Heart left ventricle (tissue), 16 donors: ENCODE measurements around the gene TLCD3A. TPM values are rescaled to one million over a fixed set of nuclear protein-coding genes. Genes with fewer than 3 reads are reported as not detected.

Source experiments
- ATAC-seq, 4 donors: fragments of 200-7000 bp; cut with Tn5 transposase; one replicate each; pipeline ENCODE4 v1.9.1; 2020 to 2022; ENCODE audit warnings: moderate library complexity in 4 of 4, mild to moderate bottlenecking in 3 of 4, moderate number of reproducible peaks in 1 of 4
- DNase-seq, 5 donors: peaks; one replicate each; pipeline ENCODE4 v3.0.0-alpha.2; 2020
- H3K27ac ChIP-seq, 12 donors: fragments of 200-600 bp; sonication (generic) in 4 of 12; one replicate each; pipeline versions ENCODE4 v1.5.0 to v1.8.0; 2016 to 2022; ENCODE audit warnings: mild to moderate bottlenecking in 2 of 12
- H3K27me3 ChIP-seq, 9 donors: fragments of 200-600 bp; sonication (generic) in 2 of 9; one replicate each; pipeline versions ENCODE4 v1.5.1 to v1.8.0; 2016 to 2022; ENCODE audit warnings: mild to moderate bottlenecking in 3 of 9
- H3K36me3 ChIP-seq, 9 donors: fragments of 200-600 bp; sonication (generic) in 2 of 9; one replicate each; pipeline versions ENCODE4 v1.5.0 to v1.8.0; 2018 to 2022; ENCODE audit warnings: mild to moderate bottlenecking in 2 of 9
- H3K4me1 ChIP-seq, 12 donors: fragments of 200-600 bp; sonication (generic) in 4 of 12; one replicate each; pipeline versions ENCODE4 v1.5.0 to v1.8.0; 2016 to 2022; ENCODE audit warnings: mild to moderate bottlenecking in 3 of 12
- H3K4me3 ChIP-seq, 12 donors: fragments of 200-600 bp; sonication (generic) in 4 of 12; one replicate each; pipeline versions ENCODE4 v1.5.0 to v1.8.0; 2017 to 2022; ENCODE audit warnings: mild to moderate bottlenecking in 9 of 12, moderate library complexity in 4 of 12
- H3K9me3 ChIP-seq, 12 donors: fragments of 200-600 bp; sonication (generic) in 4 of 12; one replicate each; pipeline versions ENCODE4 v1.5.0 to v1.8.0; 2016 to 2022; ENCODE audit warnings: mild to moderate bottlenecking in 1 of 12
- POLR2A ChIP-seq, 2 donors: fragments of 450-650 bp; IDR thresholded peaks; one replicate each; pipeline ENCODE4 v1.6.1; 2017; ENCODE audit warnings: antibody characterized with exemption in 2 of 2, mild to moderate bottlenecking in 2 of 2, moderate library complexity in 2 of 2
- WGBS, 4 donors: extraction: QIAGEN DNeasy Blood & Tissue Kit in 2 of 4; methylation state at CpG; one replicate each; pipeline versions ENCODE4 v1.1.5 to v1.1.7; 2013 to 2018; 5-methylcytosine and 5-hydroxymethylcytosine counted together
- intact Hi-C, 10 donors: fragments of 100-400 bp; cut with DNase I; formaldehyde crosslinking; loops; one replicate each; pipeline versions ENCODE4 v1.11.1 to v1.14.2; 2022
- long read RNA-seq, 3 donors: library from polyadenylated mRNA; unstranded; transcript quantifications; one replicate each; pipeline ENCODE4 v2.0.0, GENCODE V29; 2020 to 2021
- polyA plus RNA-seq, 2 donors: library from polyadenylated mRNA; stranded (reverse); fragments of 200-250 nt; gene quantifications; one replicate each; pipeline ENCODE4 v1.2.3, GENCODE V29; 2013
- total RNA-seq, 9 donors: library from RNA; depleted of rRNA in 2 of 9; stranded (reverse); fragments of >200 nt in 2 of 9; fragmentation: NEBNext Ultra II Directional in 3 of 9; extraction: Animal tissue kit (Norgen Biotek cat#: 25700) in 3 of 9; gene quantifications; one replicate each; pipeline versions ENCODE4 v1.1.0 to v1.2.4, GENCODE V29; 2016 to 2023
- TF ChIP-seq, protein P1 (sequence below), 12 donors: fragments of 200-600 bp; sonication (generic) in 4 of 12; IDR thresholded peaks; one replicate each; pipeline versions ENCODE4 v1.5.0 to v1.8.0; 2018 to 2022; ENCODE audit warnings: antibody characterized with exemption in 12 of 12, mild to moderate bottlenecking in 5 of 12
- donor health status: ischemic (EF 13 %, LVEDD 7.1; RV severe dilation, severe dysfunction).
- donor health status: healthy with polysubstance abuse.
- donor health status: DM: no; HTN: yes; CAD: no.
- donor health status: DM: no; HTN: no; CAD: no.
- donor health status: ischemic (EF 25% LVEDD 6.9; RV normal size, moderate dysfunction).
- donor health status: ischemic (EF 25% LVEDD 5.7; RV mildly dilated, moderate dysfunction).
- donor health status: healthy.
- donor health status: DM: yes; HTN: yes; CAD: no.
- donor health status: ischemic (EF 35%, LVEDD 5.7; RV mildly dilated, moderate dysfunction).
- donor health status: nonischemic (EF 11% LVEDD 7.7; RV severe dilation, severe dysfunction).
- donor health status: DM: yes; HTN: yes; CAD: no.
- donor health status: PGD.
- donor health status: ischemic (EF 29% LVEDD 5.4; RV normal size, mild dysfunction).
- donor health status: nonischemic (EF 23%, LVEDD 6.1; RV moderate dilation, normal function).

The TLCD3A gene
- 1 to 10 TPM; 1.5 to 4.7 (median 2.9) TPM for total RNA-seq
- polyA plus RNA-seq, result 1 to 10 TPM in 1 of 2 donors, under 1 TPM in 1; 0.76 to 3.3 TPM
- long read RNA-seq, donor 1, partial matches to known transcripts, result 0 of 1 reads
- long read RNA-seq, donor 1, other reads (novel, unspliced or antisense), result 0 of 1 reads
- long read RNA-seq, donor 2, partial matches to known transcripts, result 0 of 6 reads
- long read RNA-seq, donor 2, other reads (novel, unspliced or antisense), result 2 of 6 reads
- long read RNA-seq, donor 3, result 0 reads

DNA sequence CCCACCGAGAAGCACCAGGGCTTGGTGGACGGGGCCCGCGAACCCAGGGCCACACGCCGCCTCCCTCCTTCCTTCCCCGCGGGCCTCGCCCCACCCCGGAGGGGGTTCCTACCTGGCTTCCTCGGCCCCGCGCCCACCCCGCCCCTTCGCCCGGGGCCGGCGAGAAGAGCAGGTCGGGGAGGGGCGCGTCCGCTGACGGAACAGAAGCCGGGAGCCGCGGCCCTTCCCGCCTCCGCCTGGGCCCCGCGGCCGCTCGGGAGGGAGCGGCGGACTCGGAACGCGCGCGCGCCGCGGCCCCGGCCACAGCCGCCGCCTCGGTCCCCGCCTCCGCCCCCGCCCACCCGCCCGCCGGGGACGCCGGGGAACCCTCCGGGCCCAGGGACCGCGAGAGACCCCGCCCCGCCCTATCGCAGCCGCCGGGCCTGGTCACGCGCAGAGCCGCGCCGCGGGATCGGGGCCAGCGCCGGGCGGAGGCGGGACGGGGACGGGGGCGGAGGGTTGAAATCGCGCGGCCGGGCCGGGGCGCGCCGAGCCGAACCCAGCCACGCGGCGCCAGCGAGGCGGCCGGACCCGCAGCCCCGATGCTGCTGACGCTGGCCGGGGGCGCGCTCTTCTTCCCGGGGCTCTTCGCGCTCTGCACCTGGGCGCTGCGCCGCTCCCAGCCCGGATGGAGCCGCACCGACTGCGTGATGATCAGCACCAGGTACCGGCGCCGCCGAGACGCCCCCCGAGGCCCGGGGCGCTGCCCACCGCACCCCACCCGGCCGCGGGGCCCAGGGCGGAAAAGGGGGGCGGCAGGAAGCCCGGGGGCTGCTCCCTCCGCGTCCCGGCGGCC is at the start of gene TLCD3A:
Gene TLCD3A (plus strand): TSS at position 530 of the 835 bp plus-strand sequence. CDS start 52 bp downstream, at position 582.
- no peak for TF ChIP-seq POLR2A (IDR thresholded peaks at IDR 0.05)
- TF ChIP-seq, protein P1, sequence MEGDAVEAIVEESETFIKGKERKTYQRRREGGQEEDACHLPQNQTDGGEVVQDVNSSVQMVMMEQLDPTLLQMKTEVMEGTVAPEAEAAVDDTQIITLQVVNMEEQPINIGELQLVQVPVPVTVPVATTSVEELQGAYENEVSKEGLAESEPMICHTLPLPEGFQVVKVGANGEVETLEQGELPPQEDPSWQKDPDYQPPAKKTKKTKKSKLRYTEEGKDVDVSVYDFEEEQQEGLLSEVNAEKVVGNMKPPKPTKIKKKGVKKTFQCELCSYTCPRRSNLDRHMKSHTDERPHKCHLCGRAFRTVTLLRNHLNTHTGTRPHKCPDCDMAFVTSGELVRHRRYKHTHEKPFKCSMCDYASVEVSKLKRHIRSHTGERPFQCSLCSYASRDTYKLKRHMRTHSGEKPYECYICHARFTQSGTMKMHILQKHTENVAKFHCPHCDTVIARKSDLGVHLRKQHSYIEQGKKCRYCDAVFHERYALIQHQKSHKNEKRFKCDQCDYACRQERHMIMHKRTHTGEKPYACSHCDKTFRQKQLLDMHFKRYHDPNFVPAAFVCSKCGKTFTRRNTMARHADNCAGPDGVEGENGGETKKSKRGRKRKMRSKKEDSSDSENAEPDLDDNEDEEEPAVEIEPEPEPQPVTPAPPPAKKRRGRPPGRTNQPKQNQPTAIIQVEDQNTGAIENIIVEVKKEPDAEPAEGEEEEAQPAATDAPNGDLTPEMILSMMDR (IDR thresholded peaks at IDR 0.05), result no peak
- peaks cover 0 to 17% (median 0%) of the 10 kb centered on the region in 9 donors for H3K27me3 ChIP-seq
- WGBS, 4 donors, result 1% methylated on average over 33 to 126 of the region's 126 CpGs; no CpG with 5 or more reads in 1 of the 4 donors

DNA sequence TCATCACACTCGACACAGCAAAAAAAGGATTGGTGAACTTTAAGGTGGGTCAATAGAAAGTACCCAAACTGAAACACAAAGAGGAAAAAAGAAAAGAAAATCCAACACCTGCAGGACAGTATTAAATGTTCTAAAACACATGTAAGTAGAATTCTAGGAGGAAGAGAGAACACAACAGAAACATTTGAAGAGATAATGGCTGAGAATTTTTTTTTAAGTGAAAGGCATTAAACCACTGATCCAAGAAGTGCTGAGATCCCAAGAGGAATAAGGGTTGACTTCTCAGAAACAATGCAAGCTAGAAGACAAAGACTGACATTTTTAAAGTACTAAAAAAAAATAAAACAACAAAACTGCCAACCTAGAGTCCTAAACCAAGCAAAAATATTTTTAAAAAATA is 49.4 kb upstream of the TLCD3A start:
- 88 to 100% (median 94%) methylated on average over 1 of the region's 1 CpG for WGBS, 4 donors
- TF ChIP-seq, protein P1 (IDR thresholded peaks at IDR 0.05), result no peak
- no peak for TF ChIP-seq POLR2A (IDR thresholded peaks at IDR 0.05)
- H3K27ac ChIP-seq, result no peak overlapping the region
- no peaks in the 10 kb centered on the region for H3K27me3 ChIP-seq
- intact Hi-C loops, result no loop called here
- no peak overlapping the region for H3K4me3 ChIP-seq
- peaks cover 0 to 28% (median 17%) of the 10 kb centered on the region in 9 donors for H3K36me3 ChIP-seq
- H3K4me1 ChIP-seq, result peaks cover 0 to 6% (median 0%) of the 10 kb centered on the region in 12 donors
- ATAC-seq (no peak), DNase-seq (no peak)
- no peaks in the 10 kb centered on the region for H3K9me3 ChIP-seq

More for the DNA sequence above, at the start of gene TLCD3A:
- H3K27ac ChIP-seq, result peak within 1 kb of the TSS in 11 of 12 donors; percentile 64 to 85 (median 75)
- intact Hi-C loops, result no loop called here
- peaks cover 0 to 24% (median 10%) of the 10 kb centered on the region in 12 donors for H3K4me1 ChIP-seq
- no peaks in the 10 kb centered on the region for H3K9me3 ChIP-seq
- ATAC-seq (peak; percentile 53 to 85 (median 82)), DNase-seq (peak; percentile 71 to 86 (median 81))
- peak within 1 kb of the TSS; percentile 63 to 98 (median 80) for H3K4me3 ChIP-seq
- H3K36me3 ChIP-seq, result peaks cover 0 to 12% (median 0%) of the 10 kb centered on the region in 9 donors

DNA sequence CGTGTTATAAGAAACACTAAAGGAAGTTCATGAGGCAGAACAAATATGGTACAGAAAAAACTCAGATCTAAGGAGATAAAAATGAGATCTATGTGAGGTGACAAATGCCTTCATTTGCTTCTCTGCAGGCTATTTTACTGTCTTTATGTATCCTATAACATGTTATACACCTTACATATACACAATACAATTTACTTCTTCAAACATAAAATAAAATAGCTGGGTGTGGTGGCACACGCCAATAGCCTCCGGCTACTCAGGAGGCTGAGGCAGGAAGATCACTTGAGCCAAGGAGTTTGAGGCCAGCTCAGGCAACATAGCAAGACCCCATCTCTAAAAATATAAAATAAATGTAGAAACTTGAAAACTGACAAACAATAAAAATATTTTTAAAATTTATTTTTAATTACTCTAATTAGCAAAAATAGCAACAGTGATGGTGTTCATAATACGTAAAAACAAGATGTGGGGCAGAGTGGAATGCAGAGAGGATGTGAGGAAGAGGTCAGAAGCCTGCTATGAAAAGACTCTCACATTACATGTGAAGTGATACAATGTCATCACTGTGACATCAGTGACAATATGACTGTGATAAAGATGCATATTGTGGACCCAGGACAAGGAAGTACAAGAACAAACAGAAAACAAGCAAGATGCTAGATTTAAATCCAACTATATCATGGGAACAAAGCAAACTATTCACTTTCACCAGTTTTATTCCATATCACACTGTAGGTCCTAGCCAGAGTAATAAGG is 48.7 kb upstream of the TLCD3A start:
- ATAC-seq, result no peak
- intact Hi-C loops, result no loop called here
- Histone ChIP-seq H3K4me3 (no peak overlapping the region), H3K27me3 (no peaks in the 10 kb centered on the region), H3K36me3 (peaks cover 0 to 28% (median 17%) of the 10 kb centered on the region in 9 donors), H3K9me3 (no peaks in the 10 kb centered on the region), H3K4me1 (peaks cover 0 to 6% (median 0%) of the 10 kb centered on the region in 12 donors), H3K27ac (no peak overlapping the region)
- TF ChIP-seq, protein P1 (IDR thresholded peaks at IDR 0.05), result no peak
- no peak for TF ChIP-seq POLR2A (IDR thresholded peaks at IDR 0.05)
- no peak for DNase-seq
- 83 to 93% (median 87%) methylated on average over 4 of the region's 4 CpGs for WGBS, 4 donors
